Measurements from ENCODE around the gene TMEM209. TPM values are rescaled to one million over a fixed set of nuclear protein-coding genes. Genes with fewer than 3 reads are reported as not detected.
A peak's percentile ranks its signal among the peaks of the same experiment; 100 is the strongest.

Gene TMEM209
- total RNA-seq, 6 experiments from 2014 or later, result 5.8 to 10.9 (median 8.9) TPM

DNA sequence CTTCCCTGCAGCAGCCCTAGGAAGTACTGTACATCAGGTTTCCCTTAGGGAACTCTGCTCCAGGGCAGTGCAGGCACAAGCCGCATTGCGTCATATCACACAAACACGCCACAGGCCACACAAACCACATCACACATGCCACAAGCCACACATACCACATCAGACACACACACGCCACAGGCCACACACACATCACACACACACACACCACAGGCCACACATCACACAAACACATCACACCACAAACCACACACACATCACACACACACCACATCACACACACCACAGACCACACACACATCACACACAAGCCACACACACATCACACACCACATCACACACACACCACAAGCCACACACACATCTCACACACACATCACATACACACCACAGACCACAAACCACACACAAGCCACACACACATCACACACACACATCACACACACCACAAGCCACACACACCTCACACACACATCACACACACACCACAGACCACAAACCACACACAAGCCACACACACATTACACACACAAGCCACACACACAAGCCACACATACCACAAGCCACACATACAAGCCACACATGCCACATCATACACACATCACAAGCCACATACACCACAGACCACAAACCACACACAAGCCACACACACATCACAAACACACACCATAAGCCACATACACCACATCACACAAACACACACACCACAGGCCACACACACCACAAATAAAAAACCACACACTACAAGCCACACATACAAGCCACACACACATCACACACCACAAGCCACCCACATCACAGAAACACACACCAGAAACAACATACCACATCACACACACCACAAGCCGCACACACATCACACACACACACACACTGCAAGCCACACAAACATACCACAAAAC is 53.4 kb downstream of the TMEM209 start:
- H3K9me3 ChIP-seq, result no peaks in the 10 kb centered on the region
- intact Hi-C loops (cut with DNase I), result no loop called here
- no peak overlapping the region for H3K27ac ChIP-seq
- H3K27me3 ChIP-seq, result no peaks in the 10 kb centered on the region
- ATAC-seq, result no peak
- WGBS (ENCODE audit: insufficient coverage, low coverage, low lambda C conversion rate, missing lambda C conversion rate), result 24% methylated on average over 4 of the region's 5 CpGs
- TF ChIP-seq, protein P1, sequence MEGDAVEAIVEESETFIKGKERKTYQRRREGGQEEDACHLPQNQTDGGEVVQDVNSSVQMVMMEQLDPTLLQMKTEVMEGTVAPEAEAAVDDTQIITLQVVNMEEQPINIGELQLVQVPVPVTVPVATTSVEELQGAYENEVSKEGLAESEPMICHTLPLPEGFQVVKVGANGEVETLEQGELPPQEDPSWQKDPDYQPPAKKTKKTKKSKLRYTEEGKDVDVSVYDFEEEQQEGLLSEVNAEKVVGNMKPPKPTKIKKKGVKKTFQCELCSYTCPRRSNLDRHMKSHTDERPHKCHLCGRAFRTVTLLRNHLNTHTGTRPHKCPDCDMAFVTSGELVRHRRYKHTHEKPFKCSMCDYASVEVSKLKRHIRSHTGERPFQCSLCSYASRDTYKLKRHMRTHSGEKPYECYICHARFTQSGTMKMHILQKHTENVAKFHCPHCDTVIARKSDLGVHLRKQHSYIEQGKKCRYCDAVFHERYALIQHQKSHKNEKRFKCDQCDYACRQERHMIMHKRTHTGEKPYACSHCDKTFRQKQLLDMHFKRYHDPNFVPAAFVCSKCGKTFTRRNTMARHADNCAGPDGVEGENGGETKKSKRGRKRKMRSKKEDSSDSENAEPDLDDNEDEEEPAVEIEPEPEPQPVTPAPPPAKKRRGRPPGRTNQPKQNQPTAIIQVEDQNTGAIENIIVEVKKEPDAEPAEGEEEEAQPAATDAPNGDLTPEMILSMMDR (IDR thresholded peaks at IDR 0.05), result no peak
- no peak for TF ChIP-seq POLR2A (IDR thresholded peaks at IDR 0.05)
- H3K36me3 ChIP-seq, result no peaks in the 10 kb centered on the region
- no peak overlapping the region for H3K4me3 ChIP-seq
- H3K4me1 ChIP-seq, result peaks cover 0 to 3% (median 0%) of the 10 kb centered on the region in 4 donors
- no peak for DNase-seq

DNA sequence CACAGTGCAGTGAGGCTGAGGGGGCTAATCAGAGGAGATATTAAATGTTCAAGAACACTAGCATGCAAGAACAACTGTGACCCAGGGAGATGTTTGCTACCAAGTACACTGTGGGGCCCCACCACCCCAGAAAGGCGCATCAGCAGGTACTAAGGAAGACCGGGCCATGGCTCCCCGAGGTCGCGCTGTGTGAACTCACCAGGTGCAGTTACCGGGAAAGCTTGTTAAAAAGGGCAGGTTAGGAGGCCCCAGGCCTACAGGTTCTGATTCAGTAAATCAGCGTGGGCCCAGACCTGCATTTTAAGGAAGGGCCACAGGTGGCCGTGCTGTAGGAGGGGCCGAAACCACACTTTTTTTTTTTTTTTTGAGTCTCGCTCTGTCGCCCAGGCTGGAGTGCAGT is 54.6 kb downstream of the TMEM209 start:
- Histone ChIP-seq H3K9me3 (no peaks in the 10 kb centered on the region), H3K4me3 (no peak overlapping the region), H3K36me3 (no peaks in the 10 kb centered on the region), H3K4me1 (peaks cover 0 to 11% (median 0%) of the 10 kb centered on the region in 4 donors), H3K27me3 (no peaks in the 10 kb centered on the region), H3K27ac (no peak overlapping the region)
- DNase-seq (no peak), ATAC-seq (no peak)
- WGBS (ENCODE audit: insufficient coverage, low coverage, low lambda C conversion rate, missing lambda C conversion rate), result 90% methylated on average over 11 of the region's 11 CpGs
- intact Hi-C loops (cut with DNase I), result no loop called here
- TF ChIP-seq, protein P1 (IDR thresholded peaks at IDR 0.05), result no peak
- TF ChIP-seq POLR2A (IDR thresholded peaks at IDR 0.05), result no peak

DNA sequence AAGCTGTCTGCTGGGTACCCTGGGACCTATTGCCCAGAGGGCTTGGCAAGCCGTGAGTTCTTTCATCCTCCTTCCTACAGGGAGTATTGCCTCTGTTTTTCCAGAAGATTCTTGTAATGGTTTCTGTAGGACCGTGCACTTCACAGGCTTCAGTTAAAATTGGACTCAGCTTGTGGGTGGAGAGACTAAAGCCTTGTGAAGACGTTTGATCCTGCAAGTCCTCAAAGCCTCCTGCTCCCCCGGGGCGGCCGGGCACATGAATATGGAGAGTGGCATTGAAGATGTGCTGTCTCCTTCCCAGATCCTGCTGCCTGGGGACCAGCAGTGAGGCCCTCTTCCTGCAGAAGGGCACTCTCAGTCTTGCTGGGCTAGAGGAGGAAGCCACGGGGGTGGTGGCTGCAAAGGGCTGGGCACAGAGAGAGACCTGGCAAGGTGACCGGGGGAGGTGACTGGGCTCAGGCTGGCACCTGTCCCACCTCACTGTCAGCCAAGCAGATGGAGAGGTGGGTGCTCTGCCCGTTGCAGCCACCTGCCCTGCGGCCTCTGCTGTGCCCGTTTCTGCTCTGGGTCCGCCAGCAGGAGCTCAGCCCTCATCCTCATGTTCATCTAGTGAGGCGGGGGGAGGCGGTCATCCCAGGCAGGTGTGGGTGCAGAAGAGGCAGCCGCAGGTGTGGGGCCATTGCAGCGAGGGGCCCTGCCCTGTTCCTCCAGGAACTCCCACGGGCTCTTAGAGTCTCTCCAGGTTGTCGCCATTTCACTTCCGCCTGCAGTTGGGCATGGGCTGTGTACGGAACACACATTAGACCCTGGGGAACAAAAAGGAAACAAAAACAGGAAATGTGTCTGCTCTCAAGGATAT is 55.7 kb downstream of the TMEM209 start:
- Histone ChIP-seq H3K27me3 (no peaks in the 10 kb centered on the region), H3K4me1 (peaks cover 0 to 11% (median 0%) of the 10 kb centered on the region in 4 donors), H3K27ac (no peak overlapping the region), H3K9me3 (no peaks in the 10 kb centered on the region), H3K4me3 (no peak overlapping the region), H3K36me3 (no peaks in the 10 kb centered on the region)
- ATAC-seq (peak in 2 of 4 donors; percentile 25 to 29), DNase-seq (no peak)
- WGBS (ENCODE audit: insufficient coverage, low coverage, low lambda C conversion rate, missing lambda C conversion rate), result 67% methylated on average over 12 of the region's 20 CpGs
- TF ChIP-seq, protein P1 (IDR thresholded peaks at IDR 0.05), result no peak
- no peak for TF ChIP-seq POLR2A (IDR thresholded peaks at IDR 0.05)
- intact Hi-C loops (cut with DNase I), result no loop called here

DNA sequence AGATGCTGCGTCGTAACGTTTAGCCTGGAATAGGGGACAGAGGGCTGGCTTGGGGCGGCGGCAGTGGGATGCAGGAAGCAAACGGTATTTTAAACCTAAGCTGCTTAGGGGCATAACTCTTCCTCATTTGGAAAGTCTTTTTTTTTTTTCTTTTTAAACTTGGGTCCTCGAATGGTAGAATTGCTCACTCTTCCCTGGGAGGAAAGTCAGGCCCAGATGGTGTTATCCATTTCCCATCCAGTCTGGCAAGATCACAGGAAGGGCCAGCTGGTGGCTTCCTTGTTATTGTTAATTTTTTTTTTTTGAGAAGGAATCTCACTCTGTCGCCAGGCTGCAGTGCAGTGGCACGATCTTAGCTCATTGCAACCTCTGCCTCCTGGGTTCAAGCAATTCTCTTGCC is 56.6 kb downstream of the TMEM209 start:
- no peak overlapping the region for H3K4me3 ChIP-seq
- 83% methylated on average over 8 of the region's 9 CpGs for WGBS (ENCODE audit: insufficient coverage, low coverage, low lambda C conversion rate, missing lambda C conversion rate)
- H3K27me3 ChIP-seq, result no peaks in the 10 kb centered on the region
- H3K36me3 ChIP-seq, result no peaks in the 10 kb centered on the region
- peaks cover 0 to 11% (median 0%) of the 10 kb centered on the region in 4 donors for H3K4me1 ChIP-seq
- H3K27ac ChIP-seq, result no peak overlapping the region
- no peaks in the 10 kb centered on the region for H3K9me3 ChIP-seq
- no peak for TF ChIP-seq POLR2A (IDR thresholded peaks at IDR 0.05)
- TF ChIP-seq, protein P1 (IDR thresholded peaks at IDR 0.05), result no peak
- intact Hi-C loops (cut with DNase I), result no loop called here
- ATAC-seq (no peak), DNase-seq (no peak)

All from right lobe of liver (tissue), 6 donors.